Measurements from ENCODE around the gene SLX9.

Gene SLX9

DNA sequence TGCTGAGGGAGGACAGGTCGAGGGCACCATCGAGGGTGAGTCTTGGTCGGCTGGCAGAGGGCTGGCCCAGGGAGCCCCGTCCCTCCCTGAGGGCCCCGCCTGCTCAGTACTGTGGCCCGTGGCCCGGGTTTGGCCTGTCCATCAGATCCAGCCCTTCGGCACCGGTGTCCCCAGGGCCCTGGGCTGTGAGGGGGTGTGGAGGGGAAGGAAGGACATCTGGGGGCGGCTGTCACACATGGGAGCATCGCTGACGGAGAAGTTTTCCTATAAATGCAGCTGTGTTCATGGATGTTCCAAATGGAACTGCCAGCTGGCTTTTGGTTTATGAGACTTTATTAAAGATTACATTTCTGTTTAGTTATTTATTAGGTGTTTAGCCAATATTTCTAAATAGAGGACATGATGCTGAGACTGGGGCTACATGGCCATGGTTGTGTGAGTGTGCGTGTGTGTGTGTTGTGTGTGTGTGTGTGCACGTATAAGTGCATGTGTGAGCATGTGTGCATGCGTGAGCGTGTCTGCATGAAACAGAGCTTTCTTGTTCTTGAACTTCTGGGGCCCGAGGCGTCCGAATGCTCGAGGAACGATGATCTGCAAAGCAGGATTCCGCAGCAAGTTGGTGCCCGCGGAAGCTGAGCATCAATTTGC, 54.3 kb downstream of the SLX9 start:
- DNase-seq, result no peak

GRCh38 chr21:44994695-44995342, 55.0 kb downstream of the SLX9 start:
- no peak for DNase-seq

- DNase-seq, result no peak
Observed at GRCh38 chr21:44995343-44995941, 55.6 kb downstream of the SLX9 start.

DNA sequence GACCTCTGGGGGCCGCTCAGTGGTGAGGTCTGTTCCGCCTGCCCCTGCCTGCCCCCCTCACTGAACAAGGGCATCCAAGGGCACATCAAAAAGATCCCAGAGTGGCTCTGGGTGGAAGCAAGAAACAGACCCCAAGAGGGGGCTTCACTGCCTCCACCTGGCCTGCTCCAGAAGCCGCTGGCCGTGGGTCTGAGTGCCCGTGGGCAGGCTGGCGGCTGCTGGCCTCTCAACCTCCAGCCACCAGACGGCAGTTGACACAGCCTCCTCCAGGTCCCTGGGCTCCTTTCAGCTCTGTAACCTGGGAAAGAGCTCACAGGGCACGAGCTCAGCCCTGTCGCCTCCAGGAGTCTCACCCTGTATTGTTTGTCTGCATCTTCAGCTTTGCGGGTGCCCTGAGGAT, 56.3 kb downstream of the SLX9 start:
- DNase-seq, result no peak

DNA sequence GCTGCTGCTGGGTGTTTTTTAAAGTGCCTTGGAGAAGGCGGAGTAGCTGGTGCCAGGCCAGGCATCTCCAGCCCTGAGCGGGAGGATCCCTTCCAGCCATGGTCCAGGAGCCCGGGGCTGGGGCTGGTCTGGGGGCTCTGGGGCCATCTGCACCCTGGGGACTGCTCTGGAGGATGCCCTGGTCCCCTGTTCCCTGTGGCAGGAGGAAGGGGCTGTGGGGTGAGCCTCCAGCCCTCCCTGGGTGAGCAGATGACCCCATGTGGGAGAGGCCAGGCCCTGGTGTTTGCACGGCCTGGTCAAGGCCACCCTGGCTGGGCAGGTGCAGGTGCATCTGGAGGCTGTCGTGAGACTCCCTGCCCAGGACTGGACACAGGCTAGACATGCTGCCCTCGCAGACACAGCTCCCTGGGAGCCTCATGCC, 56.7 kb downstream of the SLX9 start:
- no peak for DNase-seq

GRCh38 chr21:44996983-44997936, 57.4 kb downstream of the SLX9 start:
- no peak for DNase-seq

- DNase-seq, result no peak
Observed at GRCh38 chr21:44998086-44998620, 58.3 kb downstream of the SLX9 start.

DNA sequence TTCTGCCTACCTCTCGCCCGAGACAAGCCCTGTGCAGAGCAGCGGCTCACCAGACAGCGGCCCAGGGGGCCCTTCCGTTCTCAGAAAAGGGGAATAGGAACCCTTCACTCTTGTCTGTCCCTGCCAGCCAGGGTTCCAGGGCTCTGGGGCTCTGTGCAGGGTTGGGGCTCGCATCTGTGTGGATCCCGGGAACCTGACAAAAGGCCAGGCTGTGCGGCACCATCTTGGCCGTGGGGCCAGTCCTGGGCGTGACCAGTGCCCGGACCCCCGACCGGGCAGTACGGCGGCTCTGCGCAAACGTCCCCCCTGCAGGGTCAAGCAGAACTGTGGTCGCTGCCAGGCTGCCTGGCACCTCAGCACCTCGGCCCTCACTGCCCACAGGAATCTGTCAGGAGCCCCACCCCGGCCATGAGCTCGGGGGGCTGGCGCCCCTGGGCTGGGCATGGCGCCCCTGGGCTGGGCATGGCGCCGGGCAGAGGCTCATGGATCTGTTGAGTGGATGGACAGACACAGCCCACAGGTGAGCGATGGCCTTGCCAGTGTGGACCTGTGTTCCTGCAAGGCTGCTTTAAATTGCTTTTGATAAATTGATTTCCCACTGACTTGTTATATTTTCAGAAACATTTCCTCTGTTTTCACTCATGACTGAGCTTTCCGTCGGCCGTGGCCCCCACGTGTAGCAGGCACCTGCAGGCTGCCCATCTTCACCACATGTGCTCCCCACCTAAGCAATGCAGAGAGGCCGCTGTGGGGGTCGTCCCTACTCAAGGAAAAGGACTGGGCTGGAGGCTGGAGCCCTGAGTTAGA, 59.0 kb downstream of the SLX9 start:
- DNase-seq, result no peak

DNA sequence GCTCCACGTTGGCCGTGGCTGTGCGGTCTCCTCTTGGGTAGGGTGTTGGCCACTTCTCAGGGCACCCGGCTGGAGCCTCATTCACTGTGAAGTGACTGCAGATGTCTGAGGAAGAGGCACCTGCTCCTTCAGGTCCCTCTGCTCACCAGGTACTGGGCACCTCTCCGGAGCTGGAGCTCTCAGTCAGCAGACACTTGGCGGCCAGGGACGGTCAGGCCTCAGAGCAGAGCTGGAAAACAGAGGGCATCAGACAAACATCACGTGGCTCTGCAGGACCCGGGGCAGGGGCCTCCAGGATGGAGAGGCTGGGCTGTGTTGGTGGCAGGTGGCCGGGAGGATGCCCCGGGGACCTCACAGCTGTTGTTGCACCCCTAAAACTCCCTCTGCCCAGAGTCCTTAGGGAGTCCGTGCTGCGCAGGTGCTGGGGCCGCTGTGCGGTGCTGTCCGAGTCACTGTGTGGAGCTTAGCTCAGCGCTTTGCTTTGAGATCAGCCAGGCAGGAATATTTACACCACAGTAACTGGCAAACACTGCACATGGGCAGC, 59.7 kb downstream of the SLX9 start:
- no peak for DNase-seq

- no peak for DNase-seq
Observed at GRCh38 chr21:44999972-45000636, 60.3 kb downstream of the SLX9 start.

DNA sequence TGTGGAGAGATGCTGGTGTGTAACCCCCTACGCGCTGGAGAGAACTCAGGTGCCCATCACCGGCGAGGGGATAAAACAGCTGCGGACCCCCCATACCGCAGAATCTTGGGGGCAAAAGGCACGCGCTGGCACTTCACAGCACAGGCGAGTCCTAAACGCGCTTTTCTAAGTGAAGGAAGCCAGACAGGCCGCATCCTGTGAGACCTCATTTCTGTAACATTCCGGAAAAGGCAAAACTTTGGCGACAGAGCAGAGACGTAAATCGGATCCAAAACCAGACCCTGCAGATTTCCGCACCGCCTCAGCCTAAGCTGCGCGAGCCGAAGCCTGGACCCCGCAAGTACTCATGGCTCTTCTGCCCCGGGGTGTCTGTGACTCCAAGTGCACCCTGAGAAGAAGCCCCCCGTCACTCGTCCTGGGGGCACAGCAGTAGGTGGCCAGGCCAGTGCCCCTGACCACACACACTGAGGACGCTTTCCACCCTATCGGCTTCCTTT, 60.9 kb downstream of the SLX9 start:
- DNase-seq, result no peak

DNA sequence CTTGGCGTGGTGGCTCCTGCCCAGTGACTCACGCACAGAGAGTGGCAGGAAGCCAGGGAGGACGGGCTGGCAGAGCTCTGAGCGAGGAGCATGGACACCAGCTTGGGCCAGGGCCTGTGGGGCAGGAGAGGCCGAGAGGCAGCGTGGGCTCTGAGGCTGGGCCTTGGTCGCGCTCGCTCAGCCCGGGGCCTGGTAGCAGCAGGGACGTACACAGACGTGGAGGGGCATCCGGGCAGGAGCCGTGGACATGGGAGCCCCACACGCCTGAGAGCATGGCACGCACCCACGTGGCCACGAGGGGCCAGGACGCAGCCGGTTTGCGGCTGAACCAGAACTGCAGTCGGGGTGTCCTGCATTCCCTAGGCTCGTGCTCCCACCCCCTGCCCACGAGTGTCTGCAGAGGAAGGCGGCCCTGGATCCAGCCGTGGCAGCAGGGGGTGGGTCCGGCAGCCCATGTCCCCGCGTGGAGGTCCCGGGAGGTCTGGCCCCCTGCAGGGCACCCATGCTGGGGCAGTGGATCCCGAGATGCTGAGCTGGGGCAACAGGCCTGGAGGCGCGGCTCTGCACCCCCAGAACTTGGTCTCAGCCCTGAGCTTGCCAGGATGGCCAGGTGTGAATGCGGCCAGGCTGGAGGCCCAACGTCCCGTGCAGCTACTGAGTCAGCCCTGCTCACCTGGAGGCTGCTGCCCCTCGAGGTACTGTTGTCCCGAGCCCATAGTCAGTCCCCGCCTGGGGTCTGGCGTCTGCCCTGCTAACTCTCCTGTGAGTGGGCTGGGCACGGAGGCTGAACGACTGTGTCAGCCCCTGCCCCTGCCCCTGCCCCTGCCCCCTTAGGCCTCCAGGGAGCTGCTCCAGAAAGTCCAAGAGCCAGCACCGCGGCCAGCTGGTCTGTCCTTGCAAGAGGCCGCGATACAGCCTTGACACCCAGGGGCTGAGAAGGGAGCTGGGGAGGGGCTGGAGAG, 61.6 kb downstream of the SLX9 start:
- peak; percentile 74 for DNase-seq

- DNase-seq, result no peak
Observed at GRCh38 chr21:45002381-45003204, 62.8 kb downstream of the SLX9 start.

DNA sequence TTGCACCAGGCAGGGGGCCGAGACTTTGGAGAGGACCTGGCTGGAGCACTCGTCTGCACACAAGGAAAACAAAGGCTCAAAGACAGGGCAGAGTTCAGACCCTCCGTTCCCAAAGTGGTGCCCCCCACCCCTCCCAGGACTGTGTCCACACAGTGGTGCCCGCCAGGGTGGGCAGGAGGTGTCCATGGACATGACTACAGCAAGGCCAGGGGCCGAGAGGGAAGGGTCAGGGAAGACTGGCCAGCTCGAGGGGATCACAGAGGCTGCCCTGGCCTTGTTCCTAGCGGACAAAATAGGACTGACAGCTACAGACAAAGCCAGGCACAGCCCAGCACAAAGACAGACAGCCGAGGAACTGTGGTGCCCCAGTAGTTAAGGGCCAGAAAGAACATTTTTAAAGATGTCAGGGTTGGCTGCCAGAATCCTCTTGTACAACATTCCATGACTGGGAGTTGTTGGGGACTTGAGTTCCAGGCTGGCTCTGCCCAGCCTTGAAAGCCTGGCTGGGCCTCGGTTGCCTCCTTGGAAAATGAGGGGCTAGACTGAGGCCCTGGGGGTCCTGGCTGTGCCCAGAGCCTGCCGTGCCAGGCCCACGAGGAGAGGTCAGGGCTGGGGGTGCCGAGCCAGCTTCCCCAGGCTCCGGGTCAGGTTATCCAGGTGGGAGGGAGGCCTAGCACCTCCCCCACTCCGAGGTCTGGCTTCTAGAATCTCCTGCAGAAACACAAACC, 63.7 kb downstream of the SLX9 start:
- no peak for DNase-seq

GRCh38 chr21:45004059-45004422, 64.2 kb downstream of the SLX9 start:
- no peak for DNase-seq

DNA sequence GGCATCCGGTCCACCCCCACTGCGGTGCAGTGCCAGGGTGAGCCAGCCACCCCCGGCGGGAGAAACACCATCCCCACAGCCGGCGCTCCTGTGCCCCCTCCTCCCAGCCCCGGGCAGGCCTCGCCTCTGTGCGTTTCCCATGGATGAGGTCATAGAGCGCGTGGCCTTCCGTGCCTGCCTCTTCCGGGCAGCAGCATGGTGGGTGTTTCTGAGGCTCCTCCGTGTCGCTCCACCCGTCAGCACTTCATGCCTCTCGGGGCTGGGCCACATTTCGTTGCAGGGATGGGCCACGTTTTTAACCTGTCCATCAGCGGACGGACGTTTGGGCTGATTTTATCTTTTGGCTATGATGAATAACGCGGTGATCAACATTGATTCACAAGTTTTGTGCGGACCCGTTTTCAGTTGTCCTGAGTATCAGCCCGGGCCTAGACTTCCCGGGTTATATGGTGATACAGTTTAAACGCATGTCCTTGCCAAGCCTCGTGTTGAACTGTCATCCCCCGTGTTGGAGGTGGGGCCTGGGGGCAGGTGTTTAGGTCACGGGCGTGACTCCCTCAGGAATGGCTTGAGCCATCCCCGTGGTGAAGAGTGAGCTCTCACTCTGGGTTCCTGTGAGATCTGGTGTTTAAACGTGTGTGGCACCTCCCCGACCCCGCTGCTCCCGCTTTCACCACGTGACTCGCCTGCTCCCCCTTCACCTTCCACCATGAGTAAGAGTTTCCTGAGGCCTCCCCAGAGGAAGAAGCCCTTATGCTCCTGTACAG, 64.8 kb downstream of the SLX9 start:
- DNase-seq, result peak; percentile 39

DNA sequence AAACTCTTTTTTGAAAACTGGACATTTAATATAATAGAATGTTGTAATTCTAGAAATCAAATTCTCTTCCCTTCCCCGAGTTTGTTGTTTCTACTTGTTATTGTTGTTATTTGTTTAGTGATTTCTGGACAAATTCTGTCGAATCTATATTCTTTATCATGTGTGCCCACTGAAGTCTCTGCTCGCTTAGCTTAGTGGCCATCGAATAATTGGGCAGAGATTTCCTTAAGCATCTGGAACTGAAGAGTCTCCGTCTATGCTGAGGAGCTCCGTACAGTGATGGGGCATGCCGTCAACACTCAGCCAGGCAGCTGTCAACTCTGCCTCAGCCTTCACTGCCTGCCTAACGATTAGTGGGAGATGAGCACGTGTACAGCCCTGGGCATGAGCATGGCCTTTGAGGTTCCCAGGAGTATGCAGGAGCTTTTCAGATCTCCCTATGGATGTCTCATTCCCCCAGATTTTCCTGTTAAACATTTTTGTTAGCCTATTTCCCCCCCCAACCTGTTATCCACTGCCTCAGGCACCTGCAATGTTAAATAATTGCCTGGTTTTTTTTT, 66.8 kb downstream of the SLX9 start:
- no peak for DNase-seq

Measured in NCI-H226 (cell line).